Brain microvascular endothelial cell (primary cell): ENCODE measurements around the gene SAP30BP.
A peak's percentile ranks its signal among the peaks of the same experiment; 100 is the strongest.

Experiments used
- DNase-seq: peaks from one replicate; pipeline ENCODE4 v3.0.0-alpha.2; 2020
- H3K27ac ChIP-seq: fragments of 250-450 bp; sonication (Bioruptor Pico); 2 replicates; pipeline ENCODE4 v1.5.1; 2020; ENCODE audit warnings: mild to moderate bottlenecking, moderate library complexity
- H3K27me3 ChIP-seq: fragments of 250-450 bp; sonication (Bioruptor Pico); replicated peaks from 2 replicates; pipeline ENCODE4 v1.5.1; 2020; ENCODE audit warnings: mild to moderate bottlenecking
- H3K36me3 ChIP-seq: fragments of 250-450 bp; sonication (Bioruptor Pico); replicated peaks from 2 replicates; pipeline ENCODE4 v1.5.1; 2020; ENCODE audit warnings: mild to moderate bottlenecking
- H3K4me3 ChIP-seq: 2 replicates; pipeline ENCODE4 v1.5.1; 2011; ENCODE audit warnings: low read depth, mild to moderate bottlenecking, control low read depth, low read length, moderate library complexity
- in situ Hi-C: cut with HindIII; loops from 2 replicates; pipeline ENCODE4 v1.10.0; 2017; ENCODE audit warnings: low sequenced_read_pairs, low pct_ligation_motif_present
- TF ChIP-seq, protein P1 (sequence below): IDR thresholded peaks from 2 replicates; pipeline ENCODE4 v1.5.1; 2011; ENCODE audit warnings: low read depth, mild to moderate bottlenecking, moderate library complexity, low read length, control low read depth, inconsistent platforms; ENCODE audit errors: missing control alignments

SAP30BP gene

DNA sequence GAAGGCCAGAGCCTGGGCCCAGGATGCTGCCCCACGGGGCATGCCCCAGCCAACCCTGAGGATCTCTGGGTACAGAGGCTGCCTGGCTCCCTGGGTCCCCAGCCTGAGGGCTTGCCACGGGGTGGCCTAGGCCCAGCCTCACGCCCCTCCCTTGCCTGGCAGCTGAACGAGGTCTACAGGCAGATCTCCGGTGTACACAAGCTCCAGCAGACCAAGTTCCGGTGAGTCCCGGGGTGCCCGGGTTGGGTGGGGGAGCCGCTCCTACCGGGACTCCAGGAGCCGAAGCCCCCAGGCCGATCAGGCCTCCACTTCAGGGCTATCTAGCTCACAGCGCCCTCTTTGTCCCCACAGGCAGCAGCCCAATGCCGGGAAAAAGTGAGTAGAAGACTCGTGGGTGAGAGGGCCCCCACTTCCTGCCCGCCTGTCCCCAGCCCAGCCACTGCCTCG is 73.5 kb downstream of the SAP30BP start:
- H3K36me3 ChIP-seq, result no peaks in the 10 kb centered on the region
- no peak for DNase-seq
- TF ChIP-seq, protein P1, sequence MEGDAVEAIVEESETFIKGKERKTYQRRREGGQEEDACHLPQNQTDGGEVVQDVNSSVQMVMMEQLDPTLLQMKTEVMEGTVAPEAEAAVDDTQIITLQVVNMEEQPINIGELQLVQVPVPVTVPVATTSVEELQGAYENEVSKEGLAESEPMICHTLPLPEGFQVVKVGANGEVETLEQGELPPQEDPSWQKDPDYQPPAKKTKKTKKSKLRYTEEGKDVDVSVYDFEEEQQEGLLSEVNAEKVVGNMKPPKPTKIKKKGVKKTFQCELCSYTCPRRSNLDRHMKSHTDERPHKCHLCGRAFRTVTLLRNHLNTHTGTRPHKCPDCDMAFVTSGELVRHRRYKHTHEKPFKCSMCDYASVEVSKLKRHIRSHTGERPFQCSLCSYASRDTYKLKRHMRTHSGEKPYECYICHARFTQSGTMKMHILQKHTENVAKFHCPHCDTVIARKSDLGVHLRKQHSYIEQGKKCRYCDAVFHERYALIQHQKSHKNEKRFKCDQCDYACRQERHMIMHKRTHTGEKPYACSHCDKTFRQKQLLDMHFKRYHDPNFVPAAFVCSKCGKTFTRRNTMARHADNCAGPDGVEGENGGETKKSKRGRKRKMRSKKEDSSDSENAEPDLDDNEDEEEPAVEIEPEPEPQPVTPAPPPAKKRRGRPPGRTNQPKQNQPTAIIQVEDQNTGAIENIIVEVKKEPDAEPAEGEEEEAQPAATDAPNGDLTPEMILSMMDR, result no peak

DNA sequence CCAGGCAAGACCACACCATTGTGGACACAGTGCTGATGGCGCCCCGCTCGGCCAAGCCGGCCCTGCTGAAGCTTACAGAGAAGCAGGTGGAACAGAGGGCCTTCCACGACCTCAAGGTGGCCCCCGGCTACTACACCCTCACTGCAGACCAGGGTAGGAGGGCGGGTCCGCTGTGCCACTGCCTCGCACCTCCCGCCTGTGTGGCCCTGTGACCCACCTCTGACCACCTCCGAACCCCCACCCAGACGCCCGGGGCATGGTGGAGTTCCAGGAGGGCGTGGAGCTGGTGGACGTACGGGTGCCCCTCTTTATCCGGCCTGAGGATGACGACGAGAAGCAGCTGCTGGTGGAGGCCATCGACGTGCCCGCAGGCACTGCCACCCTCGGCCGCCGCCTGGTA is 75.2 kb downstream of the SAP30BP start:
- H3K36me3 ChIP-seq, result no peaks in the 10 kb centered on the region
- H3K27ac ChIP-seq, result no peak overlapping the region
- TF ChIP-seq, protein P1, result no peak
- no peaks in the 10 kb centered on the region for H3K27me3 ChIP-seq
- no peak for DNase-seq
- in situ Hi-C loops, result loop anchor here (10.0 kb wide), 1 partner anchor 68 kb away; no protein-coding TSS in a partner anchor
- no peak overlapping the region for H3K4me3 ChIP-seq

More for the DNA sequence above, 73.5 kb downstream of the SAP30BP start:
- no peak overlapping the region for H3K4me3 ChIP-seq
- in situ Hi-C loops, result loop anchor here (10.0 kb wide), 1 partner anchor 66 kb away; no protein-coding TSS in a partner anchor
- no peaks in the 10 kb centered on the region for H3K27me3 ChIP-seq
- no peak overlapping the region for H3K27ac ChIP-seq

DNA sequence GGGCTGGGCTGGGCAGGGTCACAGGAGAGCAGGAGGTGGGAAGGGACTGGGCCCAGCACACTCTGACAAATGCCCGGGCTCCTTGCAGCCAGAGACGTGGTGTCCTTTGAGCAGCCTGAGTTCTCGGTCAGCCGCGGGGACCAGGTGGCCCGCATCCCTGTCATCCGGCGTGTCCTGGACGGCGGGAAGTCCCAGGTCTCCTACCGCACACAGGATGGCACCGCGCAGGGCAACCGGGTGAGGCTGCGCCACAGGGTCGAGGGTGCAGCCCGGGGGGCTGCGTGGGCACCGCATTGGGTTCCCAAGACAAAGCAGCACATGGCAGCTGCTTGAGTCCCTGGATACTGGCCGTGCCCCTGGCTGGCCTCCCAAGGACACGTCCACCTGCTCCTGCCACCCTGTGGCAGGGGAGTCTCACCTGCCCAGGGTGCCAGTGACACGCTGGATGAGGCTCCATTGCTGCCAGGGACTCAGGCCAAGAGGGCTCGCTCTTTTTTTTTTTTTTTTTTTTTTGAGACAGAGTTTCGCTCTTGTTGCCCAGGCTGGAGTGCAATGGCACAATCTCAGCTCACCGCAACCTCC is 76.6 kb downstream of the SAP30BP start:
- H3K36me3 ChIP-seq, result no peaks in the 10 kb centered on the region
- H3K27me3 ChIP-seq, result no peaks in the 10 kb centered on the region
- in situ Hi-C loops, result loop anchor here (10.0 kb wide), 1 partner anchor 69 kb away; no protein-coding TSS in a partner anchor
- no peak overlapping the region for H3K4me3 ChIP-seq
- no peak for DNase-seq
- no peak overlapping the region for H3K27ac ChIP-seq
- TF ChIP-seq, protein P1, result no peak

DNA sequence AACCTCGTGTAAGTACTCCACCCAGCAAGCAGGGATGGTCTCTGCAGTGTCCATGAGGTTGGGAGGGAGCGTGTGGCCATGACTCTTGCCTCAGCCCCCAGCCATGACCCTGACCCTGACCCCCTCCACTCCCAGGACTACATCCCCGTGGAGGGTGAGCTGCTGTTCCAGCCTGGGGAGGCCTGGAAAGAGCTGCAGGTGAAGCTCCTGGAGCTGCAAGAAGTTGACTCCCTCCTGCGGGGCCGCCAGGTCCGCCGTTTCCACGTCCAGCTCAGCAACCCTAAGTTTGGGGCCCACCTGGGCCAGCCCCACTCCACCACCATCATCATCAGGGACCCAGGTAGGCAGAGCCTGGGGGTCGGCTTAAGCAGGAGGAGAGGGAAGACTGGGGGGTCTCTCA is 81.6 kb downstream of the SAP30BP start:
- Histone ChIP-seq H3K36me3 (no peaks in the 10 kb centered on the region), H3K4me3 (no peak overlapping the region), H3K27ac (no peak overlapping the region), H3K27me3 (no peaks in the 10 kb centered on the region)
- in situ Hi-C loops, result loop anchor here (10.0 kb wide), 1 partner anchor 74 kb away; no protein-coding TSS in a partner anchor
- TF ChIP-seq, protein P1, result no peak
- no peak for DNase-seq

DNA sequence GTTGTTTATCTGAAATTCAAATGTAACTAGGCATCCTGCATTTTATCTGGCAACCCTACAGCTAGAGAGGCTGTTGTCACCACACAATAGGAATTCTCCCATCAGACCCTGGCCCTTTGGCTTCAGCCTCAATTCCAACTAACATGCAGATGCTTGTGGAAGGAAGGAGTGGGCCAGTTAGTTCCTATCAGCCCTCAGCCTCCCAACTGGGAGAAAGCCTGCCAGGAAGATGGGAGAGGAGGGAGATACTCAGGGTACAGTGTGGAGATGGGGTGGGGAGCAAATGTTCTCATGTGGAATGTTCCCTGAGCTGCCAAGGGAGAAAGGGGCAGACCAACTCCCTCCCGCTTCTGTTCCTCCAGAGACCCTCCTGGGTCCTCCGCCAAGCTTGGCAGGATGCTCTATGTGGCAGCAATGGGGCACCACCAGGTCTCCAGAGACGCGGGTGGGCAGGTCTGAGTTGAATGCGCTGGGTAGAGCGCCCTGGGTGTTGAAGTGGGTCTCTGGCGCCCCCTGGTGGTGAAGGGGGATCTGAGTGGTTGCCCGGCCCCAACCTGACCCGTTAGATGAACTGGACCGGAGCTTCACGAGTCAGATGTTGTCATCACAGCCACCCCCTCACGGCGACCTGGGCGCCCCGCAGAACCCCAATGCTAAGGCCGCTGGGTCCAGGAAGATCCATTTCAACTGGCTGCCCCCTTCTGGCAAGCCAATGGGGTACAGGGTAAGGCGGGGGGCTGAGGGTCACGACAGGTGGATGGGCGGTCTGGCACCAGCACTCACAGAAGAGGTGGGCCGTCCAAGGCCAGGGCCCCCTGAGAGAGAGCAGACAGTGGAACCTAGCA is 82.6 kb downstream of the SAP30BP start:
- H3K27me3 ChIP-seq, result no peaks in the 10 kb centered on the region
- H3K27ac ChIP-seq, result no peak overlapping the region
- TF ChIP-seq, protein P1, result peak; percentile 92
- H3K36me3 ChIP-seq, result no peaks in the 10 kb centered on the region
- in situ Hi-C loops, result loop anchor here (10.0 kb wide), 1 partner anchor 75 kb away; no protein-coding TSS in a partner anchor
- no peak overlapping the region for H3K4me3 ChIP-seq
- peak; percentile 63 for DNase-seq
